Effector memory CD8-positive, alpha-beta T cell (primary cell): ENCODE results near the gene LEMD2.
A peak's percentile ranks its signal among the peaks of the same experiment; 100 is the strongest.

Experiments used
- ATAC-seq: fragments of 150-1000 bp; cut with Tn5 transposase; replicated peaks from 2 replicates; pipeline ENCODE4 v1.10.0; 2021; ENCODE audit warnings: mild to moderate bottlenecking, moderate library complexity
- DNase-seq, 3 experiments: peaks; one replicate each; pipeline ENCODE4 v3.0.0; 2021
- H3K27ac Mint-ChIP-seq, 2 donors: one replicate each; pipeline ENCODE4 v1.8.0; 2022; ENCODE audit warnings: mild to moderate bottlenecking in 2 of 2, mixed read lengths in 2 of 2, moderate library complexity in 2 of 2
- H3K27me3 Mint-ChIP-seq, 2 donors: one replicate each; pipeline ENCODE4 v1.8.0; 2022; ENCODE audit warnings: mixed read lengths in 2 of 2
- H3K36me3 Mint-ChIP-seq: one replicate; pipeline ENCODE4 v1.8.0; 2022; ENCODE audit warnings: mild to moderate bottlenecking, moderate library complexity, mixed read lengths; ENCODE audit not compliant: insufficient read depth
- H3K4me1 Mint-ChIP-seq, 2 donors: one replicate each; pipeline ENCODE4 v1.8.0; 2022; ENCODE audit warnings: low read depth in 2 of 2, mixed read lengths in 2 of 2
- H3K4me3 Mint-ChIP-seq, 2 donors: one replicate each; pipeline ENCODE4 v1.8.0; 2022; ENCODE audit warnings: mild to moderate bottlenecking in 2 of 2, mixed read lengths in 2 of 2, moderate library complexity in 2 of 2
- H3K9me3 Mint-ChIP-seq, 2 donors: one replicate each; pipeline ENCODE4 v1.8.0; 2022; ENCODE audit warnings: mixed read lengths in 2 of 2

LEMD2 gene

GRCh38 chr6:33783781-33784520 is 5.0 kb downstream of the LEMD2 start:
- H3K4me3 Mint-ChIP-seq, result peak overlapping the region in 1 of 2 donors; percentile 6
- peaks cover 44 to 53% of the 10 kb centered on the region in 2 donors for H3K4me1 Mint-ChIP-seq
- H3K36me3 Mint-ChIP-seq, result peaks cover 64% of the 10 kb centered on the region
- peak overlapping the region in 1 of 2 donors; percentile 35 for H3K27ac Mint-ChIP-seq
- no peaks in the 10 kb centered on the region for H3K9me3 Mint-ChIP-seq
- ATAC-seq (no peak), DNase-seq (no peak)
- no peaks in the 10 kb centered on the region for H3K27me3 Mint-ChIP-seq

- H3K4me1 Mint-ChIP-seq, result peaks cover 39 to 47% of the 10 kb centered on the region in 2 donors
- no peak overlapping the region for H3K27ac Mint-ChIP-seq
- H3K27me3 Mint-ChIP-seq, result no peaks in the 10 kb centered on the region
- H3K4me3 Mint-ChIP-seq, result no peak overlapping the region
- peaks cover 72% of the 10 kb centered on the region for H3K36me3 Mint-ChIP-seq
- no peaks in the 10 kb centered on the region for H3K9me3 Mint-ChIP-seq
- DNase-seq (no peak), ATAC-seq (no peak)
Observed at GRCh38 chr6:33782561-33782960, 6.4 kb downstream of the LEMD2 start.

GRCh38 chr6:33781131-33781975 is 7.6 kb downstream of the LEMD2 start:
- Mint-ChIP-seq H3K4me3 (no peak overlapping the region), H3K4me1 (peaks cover 28 to 37% of the 10 kb centered on the region in 2 donors), H3K9me3 (no peaks in the 10 kb centered on the region), H3K27ac (no peak overlapping the region), H3K36me3 (peaks cover 83% of the 10 kb centered on the region), H3K27me3 (no peaks in the 10 kb centered on the region)
- ATAC-seq (no peak), DNase-seq (no peak)

- Mint-ChIP-seq H3K27me3 (no peaks in the 10 kb centered on the region), H3K27ac (no peak overlapping the region), H3K9me3 (no peaks in the 10 kb centered on the region), H3K4me1 (peaks cover 18 to 22% of the 10 kb centered on the region in 2 donors), H3K36me3 (peaks cover 86% of the 10 kb centered on the region), H3K4me3 (no peak overlapping the region)
- ATAC-seq, result no peak
- DNase-seq, result no peak
Observed at GRCh38 chr6:33779895-33780294, 9.0 kb downstream of the LEMD2 start.

GRCh38 chr6:33779290-33779689 is 9.6 kb downstream of the LEMD2 start:
- ATAC-seq, result no peak
- Mint-ChIP-seq H3K27me3 (no peaks in the 10 kb centered on the region), H3K4me3 (no peak overlapping the region), H3K27ac (no peak overlapping the region), H3K9me3 (no peaks in the 10 kb centered on the region), H3K36me3 (peaks cover 87% of the 10 kb centered on the region), H3K4me1 (peaks cover 13 to 17% of the 10 kb centered on the region in 2 donors)
- no peak for DNase-seq

GRCh38 chr6:33778444-33779121 is 10.3 kb downstream of the LEMD2 start:
- H3K36me3 Mint-ChIP-seq, result peaks cover 88% of the 10 kb centered on the region
- DNase-seq (no peak), ATAC-seq (no peak)
- no peak overlapping the region for H3K27ac Mint-ChIP-seq
- no peaks in the 10 kb centered on the region for H3K27me3 Mint-ChIP-seq
- no peak overlapping the region for H3K4me3 Mint-ChIP-seq
- H3K9me3 Mint-ChIP-seq, result no peaks in the 10 kb centered on the region
- H3K4me1 Mint-ChIP-seq, result peaks cover 9 to 10% of the 10 kb centered on the region in 2 donors

- ATAC-seq (no peak), DNase-seq (no peak)
- no peaks in the 10 kb centered on the region for H3K27me3 Mint-ChIP-seq
- no peaks in the 10 kb centered on the region for H3K9me3 Mint-ChIP-seq
- H3K4me3 Mint-ChIP-seq, result no peak overlapping the region
- peaks cover 8 to 9% of the 10 kb centered on the region in 2 donors for H3K4me1 Mint-ChIP-seq
- peaks cover 89% of the 10 kb centered on the region for H3K36me3 Mint-ChIP-seq
- H3K27ac Mint-ChIP-seq, result no peak overlapping the region
Observed at GRCh38 chr6:33777398-33778388, 11.2 kb downstream of the LEMD2 start.

- peaks cover 5 to 9% of the 10 kb centered on the region in 2 donors for H3K4me1 Mint-ChIP-seq
- H3K9me3 Mint-ChIP-seq, result no peaks in the 10 kb centered on the region
- H3K4me3 Mint-ChIP-seq, result no peak overlapping the region
- H3K36me3 Mint-ChIP-seq, result peaks cover 90% of the 10 kb centered on the region
- no peak for DNase-seq
- ATAC-seq, result no peak
- no peak overlapping the region for H3K27ac Mint-ChIP-seq
- H3K27me3 Mint-ChIP-seq, result no peaks in the 10 kb centered on the region
Observed at GRCh38 chr6:33776764-33777163, 12.2 kb downstream of the LEMD2 start.

- H3K36me3 Mint-ChIP-seq, result peaks cover 92% of the 10 kb centered on the region
Observed at GRCh38 chr6:33776186-33776585, 12.7 kb downstream of the LEMD2 start.

GRCh38 chr6:33774774-33775173 is 14.2 kb downstream of the LEMD2 start:
- Mint-ChIP-seq H3K27me3 (no peaks in the 10 kb centered on the region), H3K9me3 (no peaks in the 10 kb centered on the region), H3K36me3 (peaks cover 77% of the 10 kb centered on the region), H3K27ac (no peak overlapping the region), H3K4me1 (peaks cover 10% of the 10 kb centered on the region in 2 donors), H3K4me3 (no peak overlapping the region)
- ATAC-seq (no peak), DNase-seq (no peak)

More at GRCh38 chr6:33776186-33776585, 12.7 kb downstream of the LEMD2 start:
- ATAC-seq (no peak), DNase-seq (no peak)
- H3K4me3 Mint-ChIP-seq, result no peak overlapping the region
- no peaks in the 10 kb centered on the region for H3K9me3 Mint-ChIP-seq
- H3K4me1 Mint-ChIP-seq, result peaks cover 8 to 10% of the 10 kb centered on the region in 2 donors
- peak overlapping the region in 1 of 2 donors; percentile 17 for H3K27ac Mint-ChIP-seq
- no peaks in the 10 kb centered on the region for H3K27me3 Mint-ChIP-seq

GRCh38 chr6:33772902-33773472 is 15.9 kb downstream of the LEMD2 start:
- Mint-ChIP-seq H3K9me3 (no peaks in the 10 kb centered on the region), H3K4me1 (peaks cover 12 to 14% of the 10 kb centered on the region in 2 donors), H3K4me3 (no peak overlapping the region), H3K27ac (peak overlapping the region in 1 of 2 donors; percentile 79), H3K36me3 (peaks cover 60% of the 10 kb centered on the region), H3K27me3 (peaks cover 0 to 9% of the 10 kb centered on the region in 2 donors)
- ATAC-seq (no peak), DNase-seq (no peak)

- peak; percentile 4 for ATAC-seq
- H3K27me3 Mint-ChIP-seq, result peaks cover 0 to 14% of the 10 kb centered on the region in 2 donors
Observed at GRCh38 chr6:33772082-33772830, 16.7 kb downstream of the LEMD2 start.

More at GRCh38 chr6:33772082-33772830, 16.7 kb downstream of the LEMD2 start:
- Mint-ChIP-seq H3K4me1 (peaks cover 12 to 14% of the 10 kb centered on the region in 2 donors), H3K4me3 (peak overlapping the region in 1 of 2 donors; percentile 27), H3K9me3 (no peaks in the 10 kb centered on the region), H3K36me3 (peaks cover 53% of the 10 kb centered on the region), H3K27ac (peak overlapping the region in 1 of 2 donors; percentile 79)
- no peak for DNase-seq
